Endodermal cell (in vitro differentiated cells): ENCODE measurements around the gene UBASH3B. TPM values are rescaled to one million over a fixed set of nuclear protein-coding genes. Genes with fewer than 3 reads are reported as not detected.

Experiments used
- DNase-seq: peaks from one replicate; pipeline ENCODE4 v3.0.0-alpha.2; 2017
- H3K27ac ChIP-seq: 2 replicates; pipeline ENCODE4 v1.5.1; 2013; ENCODE audit warnings: mild to moderate bottlenecking, low read depth, low read length, moderate library complexity
- H3K27me3 ChIP-seq: 2 replicates; pipeline ENCODE4 v1.6.1; 2013; ENCODE audit warnings: mild to moderate bottlenecking, low read length, moderate library complexity; ENCODE audit not compliant: insufficient read depth, control insufficient read depth, poor library complexity, severe bottlenecking
- H3K36me3 ChIP-seq: 2 replicates; pipeline ENCODE4 v1.7.0; 2013; ENCODE audit warnings: mild to moderate bottlenecking, low read length, moderate library complexity; ENCODE audit not compliant: control insufficient read depth, insufficient read depth
- H3K4me1 ChIP-seq: one replicate; pipeline ENCODE4 v1.7.0; 2013; ENCODE audit warnings: low read length; ENCODE audit not compliant: control insufficient read depth, insufficient read depth
- H3K4me3 ChIP-seq: 2 replicates; pipeline ENCODE4 v1.5.1; 2013; ENCODE audit warnings: mild to moderate bottlenecking, low read length, moderate library complexity
- H3K9ac ChIP-seq: 2 replicates; pipeline ENCODE4 v1.6.1; 2013; ENCODE audit warnings: mild to moderate bottlenecking, low read length, moderate library complexity; ENCODE audit not compliant: poor library complexity, severe bottlenecking; ENCODE audit errors: extremely low read depth
- H3K9me3 ChIP-seq: 2 replicates; pipeline ENCODE4 v1.6.1; 2013; ENCODE audit warnings: mild to moderate bottlenecking, low read length, moderate library complexity; ENCODE audit not compliant: control insufficient read depth
- H3K27ac Mint-ChIP-seq: 2 replicates; pipeline ENCODE4 v1.8.0; 2020; ENCODE audit warnings: mixed read lengths
- H3K27me3 Mint-ChIP-seq: 2 replicates; pipeline ENCODE4 v1.8.0; 2021; ENCODE audit warnings: mild to moderate bottlenecking, mixed read lengths; ENCODE audit not compliant: insufficient read depth
- H3K36me3 Mint-ChIP-seq: 2 replicates; pipeline ENCODE4 v1.8.0; 2020; ENCODE audit warnings: low read depth, mixed read lengths
- H3K4me1 Mint-ChIP-seq: 2 replicates; pipeline ENCODE4 v1.8.0; 2020; ENCODE audit warnings: mixed read lengths
- H3K4me3 Mint-ChIP-seq: 2 replicates; pipeline ENCODE4 v1.8.0; 2020; ENCODE audit warnings: mild to moderate bottlenecking, moderate library complexity, mixed read lengths
- H3K9me3 Mint-ChIP-seq: 2 replicates; pipeline ENCODE4 v1.8.0; 2020; ENCODE audit warnings: mild to moderate bottlenecking, mixed read lengths
- WGBS, 2 experiments: methylation state at CpG; one replicate each; pipeline versions ENCODE4 v1.1.5 to v1.1.7; 2013; ENCODE audit warnings: missing lambda C conversion rate in 2 of 2, mixed read lengths in 1 of 2; ENCODE audit not compliant: insufficient coverage in 1 of 2, insufficient read length in 1 of 2; 5-methylcytosine and 5-hydroxymethylcytosine counted together
- total RNA-seq, 2 donors: library from RNA; stranded (reverse); fragmentation: NEBNext Ultra II Directional in 1 of 2; extraction: Animal tissue kit (Norgen Biotek cat#: 25700) in 1 of 2; gene quantifications; 2 replicates in 1 of 2; 3 replicates in 1 of 2; pipeline ENCODE4 v1.2.1, GENCODE V29; 2021
- TF ChIP-seq, protein P1 (sequence below): fragments of 200-600 bp; sonication (generic); conservative IDR thresholded peaks from 2 replicates; pipeline ENCODE4 v1.5.0; 2021; ENCODE audit warnings: antibody characterized with exemption, mild to moderate bottlenecking

UBASH3B gene
- total RNA-seq, 2 donors from 2014 or later, result 6.0 to 9.0 TPM

DNA sequence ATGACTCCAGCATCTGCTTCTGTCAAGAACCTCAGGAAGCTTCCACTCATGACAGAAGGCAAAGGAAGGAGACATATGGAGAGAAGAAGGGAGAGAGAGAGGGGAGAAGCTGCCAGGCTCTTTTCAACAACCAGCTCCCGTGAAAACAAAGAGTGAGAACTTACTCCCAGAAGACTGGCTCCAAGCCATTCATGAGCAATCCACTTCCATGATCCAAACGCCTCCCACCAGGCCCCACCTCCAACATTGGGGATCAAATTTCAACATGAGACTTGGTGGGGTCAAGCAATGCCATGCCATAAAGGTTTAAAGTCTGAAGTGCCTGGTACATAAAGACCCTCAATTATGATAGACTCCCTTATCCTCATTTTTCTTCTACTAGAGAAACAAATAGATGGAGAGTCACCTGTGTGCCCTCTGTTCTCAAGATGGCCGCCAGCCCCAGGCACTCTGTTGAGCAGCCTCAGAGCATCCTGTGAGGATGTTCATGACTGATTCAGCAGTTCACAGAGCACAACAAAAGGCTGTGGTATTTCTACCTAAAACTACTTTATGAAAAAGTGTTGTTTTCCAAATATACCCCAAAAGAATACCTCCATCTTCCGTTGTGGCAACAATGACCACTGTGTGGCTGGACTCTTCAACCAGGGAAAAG is 113.7 kb downstream of the UBASH3B start:
- Histone ChIP-seq H3K9ac (no peak overlapping the region), H3K27me3 (no peaks in the 10 kb centered on the region), H3K36me3 (no peaks in the 10 kb centered on the region), H3K4me3 (no peak overlapping the region), H3K9me3 (no peaks in the 10 kb centered on the region), H3K4me1 (no peaks in the 10 kb centered on the region), H3K27ac (no peak overlapping the region)
- 86 to 100% methylated on average over 2 to 4 of the region's 4 CpGs for WGBS, 2 experiments
- Mint-ChIP-seq H3K4me1 (peaks cover 5% of the 10 kb centered on the region), H3K4me3 (no peak overlapping the region), H3K9me3 (no peaks in the 10 kb centered on the region), H3K36me3 (no peaks in the 10 kb centered on the region), H3K27me3 (no peaks in the 10 kb centered on the region), H3K27ac (no peak overlapping the region)
- TF ChIP-seq, protein P1, sequence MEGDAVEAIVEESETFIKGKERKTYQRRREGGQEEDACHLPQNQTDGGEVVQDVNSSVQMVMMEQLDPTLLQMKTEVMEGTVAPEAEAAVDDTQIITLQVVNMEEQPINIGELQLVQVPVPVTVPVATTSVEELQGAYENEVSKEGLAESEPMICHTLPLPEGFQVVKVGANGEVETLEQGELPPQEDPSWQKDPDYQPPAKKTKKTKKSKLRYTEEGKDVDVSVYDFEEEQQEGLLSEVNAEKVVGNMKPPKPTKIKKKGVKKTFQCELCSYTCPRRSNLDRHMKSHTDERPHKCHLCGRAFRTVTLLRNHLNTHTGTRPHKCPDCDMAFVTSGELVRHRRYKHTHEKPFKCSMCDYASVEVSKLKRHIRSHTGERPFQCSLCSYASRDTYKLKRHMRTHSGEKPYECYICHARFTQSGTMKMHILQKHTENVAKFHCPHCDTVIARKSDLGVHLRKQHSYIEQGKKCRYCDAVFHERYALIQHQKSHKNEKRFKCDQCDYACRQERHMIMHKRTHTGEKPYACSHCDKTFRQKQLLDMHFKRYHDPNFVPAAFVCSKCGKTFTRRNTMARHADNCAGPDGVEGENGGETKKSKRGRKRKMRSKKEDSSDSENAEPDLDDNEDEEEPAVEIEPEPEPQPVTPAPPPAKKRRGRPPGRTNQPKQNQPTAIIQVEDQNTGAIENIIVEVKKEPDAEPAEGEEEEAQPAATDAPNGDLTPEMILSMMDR, result no peak
- DNase-seq, result no peak

DNA sequence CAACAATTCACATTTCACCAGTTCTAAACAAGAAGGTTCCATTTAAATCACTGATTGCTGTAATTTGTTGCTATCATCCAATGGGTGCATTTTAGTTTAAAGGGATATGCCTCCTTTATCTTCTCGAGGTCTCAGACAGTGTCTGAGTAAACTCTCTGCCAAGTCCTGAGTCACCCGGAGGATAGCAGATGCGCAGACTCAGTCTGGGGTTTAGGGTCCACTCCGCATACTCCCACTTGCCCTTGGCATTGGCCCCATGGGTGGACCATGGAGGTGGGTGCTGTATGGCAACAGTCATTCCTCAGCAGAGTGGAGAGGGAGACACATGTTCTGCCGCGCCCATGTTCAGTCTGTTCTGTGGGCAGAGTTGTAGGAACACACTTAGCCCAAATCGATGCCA is 117.4 kb downstream of the UBASH3B start:
- 83 to 100% methylated on average over 3 to 7 of the region's 7 CpGs for WGBS, 2 experiments
- no peaks in the 10 kb centered on the region for H3K27me3 ChIP-seq
- no peak overlapping the region for H3K9ac ChIP-seq
- no peaks in the 10 kb centered on the region for H3K4me1 ChIP-seq
- H3K9me3 ChIP-seq, result no peaks in the 10 kb centered on the region
- H3K36me3 Mint-ChIP-seq, result no peaks in the 10 kb centered on the region
- no peak overlapping the region for H3K4me3 Mint-ChIP-seq
- H3K36me3 ChIP-seq, result no peaks in the 10 kb centered on the region
- no peak overlapping the region for H3K4me3 ChIP-seq
- TF ChIP-seq, protein P1, result no peak
- H3K27ac ChIP-seq, result no peak overlapping the region
- H3K4me1 Mint-ChIP-seq, result peaks cover 10% of the 10 kb centered on the region
- H3K9me3 Mint-ChIP-seq, result no peaks in the 10 kb centered on the region
- no peak overlapping the region for H3K27ac Mint-ChIP-seq
- no peak for DNase-seq
- H3K27me3 Mint-ChIP-seq, result no peaks in the 10 kb centered on the region

DNA sequence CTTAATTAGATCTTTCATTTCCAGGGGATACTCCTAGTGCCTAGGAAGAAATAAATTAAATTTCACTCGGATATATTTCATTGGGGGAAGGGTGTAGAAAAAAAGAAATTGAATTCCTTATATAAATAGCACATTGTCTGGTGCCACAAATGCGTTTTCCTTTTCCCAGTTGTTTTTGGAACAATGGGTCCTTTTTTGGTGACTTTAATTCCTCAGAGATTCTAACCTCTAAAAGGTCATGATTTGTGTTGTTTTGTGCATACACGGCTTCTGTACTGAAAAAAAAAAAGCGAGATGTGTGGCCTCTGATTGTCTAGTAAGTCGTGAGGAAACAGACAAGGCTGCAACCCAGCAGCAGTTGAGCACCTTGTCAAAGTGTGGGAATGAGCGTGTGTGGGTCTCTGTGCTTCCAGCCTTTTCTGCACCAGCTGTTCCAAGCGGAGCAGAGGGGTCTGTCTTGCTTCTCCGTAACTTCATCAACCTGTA is 118.3 kb downstream of the UBASH3B start:
- Mint-ChIP-seq H3K9me3 (no peaks in the 10 kb centered on the region), H3K36me3 (no peaks in the 10 kb centered on the region), H3K4me3 (no peak overlapping the region), H3K27me3 (no peaks in the 10 kb centered on the region), H3K27ac (no peak overlapping the region), H3K4me1 (peaks cover 10% of the 10 kb centered on the region)
- 95 to 97% methylated on average over 4 to 8 of the region's 8 CpGs for WGBS, 2 experiments
- Histone ChIP-seq H3K27ac (no peak overlapping the region), H3K9me3 (no peaks in the 10 kb centered on the region), H3K27me3 (no peaks in the 10 kb centered on the region), H3K4me1 (no peaks in the 10 kb centered on the region), H3K4me3 (no peak overlapping the region), H3K36me3 (no peaks in the 10 kb centered on the region), H3K9ac (no peak overlapping the region)
- TF ChIP-seq, protein P1, result no peak
- no peak for DNase-seq
